Measurements from ENCODE around the gene DOCK10.
A peak's percentile ranks its signal among the peaks of the same experiment; 100 is the strongest.
"Not testable (repeated sequence)": the region's sequence is repeated elsewhere in the genome, so short reads cannot be mapped to it uniquely, and the experiment has no call there.

Gene DOCK10

GRCh38 chr2:224925061-224925809, 117.0 kb downstream of the DOCK10 start:
- peaks cover 86% of the 10 kb centered on the region for H3K4me1 Mint-ChIP-seq (ENCODE audit: low read depth)
- no peaks in the 10 kb centered on the region for H3K9me3 Mint-ChIP-seq (ENCODE audit: low read depth)
- peak overlapping the region; percentile 82 for H3K4me3 Mint-ChIP-seq
- H3K27me3 Mint-ChIP-seq = no peaks in the 10 kb centered on the region
- H3K36me3 Mint-ChIP-seq = peaks cover 28% of the 10 kb centered on the region
- peak overlapping the region; percentile 98 for H3K27ac Mint-ChIP-seq

GRCh38 chr2:224924631-224925030, 117.6 kb downstream of the DOCK10 start:
- Mint-ChIP-seq H3K4me3 (peak overlapping the region; percentile 82), H3K36me3 (peaks cover 28% of the 10 kb centered on the region), H3K27me3 (no peaks in the 10 kb centered on the region), H3K4me1 (ENCODE audit: low read depth) (peaks cover 80% of the 10 kb centered on the region), H3K9me3 (ENCODE audit: low read depth) (no peaks in the 10 kb centered on the region), H3K27ac (peak overlapping the region; percentile 98)

GRCh38 chr2:224922142-224922727, 120.0 kb downstream of the DOCK10 start:
- peak overlapping the region; percentile 41 for H3K4me3 Mint-ChIP-seq

GRCh38 chr2:224919472-224920110, 122.7 kb downstream of the DOCK10 start:
- H3K4me1 Mint-ChIP-seq (ENCODE audit: low read depth) = peaks cover 48% of the 10 kb centered on the region
- H3K9me3 Mint-ChIP-seq (ENCODE audit: low read depth) = no peaks in the 10 kb centered on the region
- no peak overlapping the region for H3K4me3 Mint-ChIP-seq
- no peaks in the 10 kb centered on the region for H3K27me3 Mint-ChIP-seq
- peaks cover 14% of the 10 kb centered on the region for H3K36me3 Mint-ChIP-seq
- H3K27ac Mint-ChIP-seq = no peak overlapping the region

More at GRCh38 chr2:224922142-224922727, 120.0 kb downstream of the DOCK10 start:
- Mint-ChIP-seq H3K9me3 (ENCODE audit: low read depth) (no peaks in the 10 kb centered on the region), H3K27me3 (no peaks in the 10 kb centered on the region), H3K36me3 (peaks cover 18% of the 10 kb centered on the region), H3K27ac (peak overlapping the region; percentile 98), H3K4me1 (ENCODE audit: low read depth) (peaks cover 57% of the 10 kb centered on the region)

- H3K27ac Mint-ChIP-seq = no peak overlapping the region
- no peak overlapping the region for H3K4me3 Mint-ChIP-seq
- H3K27me3 Mint-ChIP-seq = no peaks in the 10 kb centered on the region
- peaks cover 10% of the 10 kb centered on the region for H3K36me3 Mint-ChIP-seq
- no peaks in the 10 kb centered on the region for H3K9me3 Mint-ChIP-seq (ENCODE audit: low read depth)
- H3K4me1 Mint-ChIP-seq (ENCODE audit: low read depth) = peaks cover 46% of the 10 kb centered on the region
These were observed 123.4 kb downstream of the DOCK10 start for GRCh38 chr2:224918626-224919471.

- Mint-ChIP-seq H3K4me1 (ENCODE audit: low read depth) (peaks cover 36% of the 10 kb centered on the region), H3K27ac (peak overlapping the region; percentile 36)
- H3K9me3 Mint-ChIP-seq (ENCODE audit: low read depth); H3K36me3 Mint-ChIP-seq; H3K4me3 Mint-ChIP-seq; H3K27me3 Mint-ChIP-seq: not testable (repeated sequence)
These were observed 125.0 kb downstream of the DOCK10 start for GRCh38 chr2:224917246-224917645.

- Mint-ChIP-seq H3K36me3 (peaks cover 5% of the 10 kb centered on the region), H3K27ac (no peak overlapping the region), H3K27me3 (no peaks in the 10 kb centered on the region), H3K4me3 (no peak overlapping the region), H3K4me1 (ENCODE audit: low read depth) (peaks cover 45% of the 10 kb centered on the region), H3K9me3 (ENCODE audit: low read depth) (no peaks in the 10 kb centered on the region)
These were observed 127.1 kb downstream of the DOCK10 start for GRCh38 chr2:224915136-224915535.

GRCh38 chr2:224910574-224910925, 131.7 kb downstream of the DOCK10 start:
- H3K36me3 Mint-ChIP-seq = peaks cover 22% of the 10 kb centered on the region
- H3K9me3 Mint-ChIP-seq (ENCODE audit: low read depth) = no peaks in the 10 kb centered on the region
- peaks cover 71% of the 10 kb centered on the region for H3K4me1 Mint-ChIP-seq (ENCODE audit: low read depth)
- no peaks in the 10 kb centered on the region for H3K27me3 Mint-ChIP-seq
- H3K27ac Mint-ChIP-seq = peak overlapping the region; percentile 89
- peak overlapping the region; percentile 53 for H3K4me3 Mint-ChIP-seq

- Mint-ChIP-seq H3K4me1 (ENCODE audit: low read depth) (peaks cover 68% of the 10 kb centered on the region), H3K9me3 (ENCODE audit: low read depth) (no peaks in the 10 kb centered on the region), H3K4me3 (peak overlapping the region; percentile 53), H3K36me3 (peaks cover 23% of the 10 kb centered on the region), H3K27ac (peak overlapping the region; percentile 89), H3K27me3 (no peaks in the 10 kb centered on the region)
These were observed 132.2 kb downstream of the DOCK10 start for GRCh38 chr2:224909885-224910573.

GRCh38 chr2:224908818-224909217, 133.4 kb downstream of the DOCK10 start:
- H3K4me3 Mint-ChIP-seq = no peak overlapping the region
- H3K27me3 Mint-ChIP-seq = no peaks in the 10 kb centered on the region
- H3K9me3 Mint-ChIP-seq (ENCODE audit: low read depth) = no peaks in the 10 kb centered on the region
- peaks cover 25% of the 10 kb centered on the region for H3K36me3 Mint-ChIP-seq
- H3K27ac Mint-ChIP-seq = peak overlapping the region; percentile 88
- H3K4me1 Mint-ChIP-seq (ENCODE audit: low read depth) = peaks cover 70% of the 10 kb centered on the region

- H3K27ac Mint-ChIP-seq = no peak overlapping the region
- peaks cover 74% of the 10 kb centered on the region for H3K4me1 Mint-ChIP-seq (ENCODE audit: low read depth)
- H3K4me3 Mint-ChIP-seq = no peak overlapping the region
- H3K36me3 Mint-ChIP-seq = peaks cover 29% of the 10 kb centered on the region
- no peaks in the 10 kb centered on the region for H3K27me3 Mint-ChIP-seq
- H3K9me3 Mint-ChIP-seq (ENCODE audit: low read depth) = no peaks in the 10 kb centered on the region
These were observed 137.9 kb downstream of the DOCK10 start for GRCh38 chr2:224904381-224904780.

- H3K4me1 Mint-ChIP-seq (ENCODE audit: low read depth) = peaks cover 66% of the 10 kb centered on the region
- peaks cover 26% of the 10 kb centered on the region for H3K36me3 Mint-ChIP-seq
- H3K27me3 Mint-ChIP-seq = no peaks in the 10 kb centered on the region
- no peak overlapping the region for H3K4me3 Mint-ChIP-seq
- no peaks in the 10 kb centered on the region for H3K9me3 Mint-ChIP-seq (ENCODE audit: low read depth)
- H3K27ac Mint-ChIP-seq = peak overlapping the region; percentile 83
These were observed 138.6 kb downstream of the DOCK10 start for GRCh38 chr2:224903621-224904020.

- no peaks in the 10 kb centered on the region for H3K27me3 Mint-ChIP-seq
- H3K4me1 Mint-ChIP-seq (ENCODE audit: low read depth) = peaks cover 64% of the 10 kb centered on the region
- peak overlapping the region; percentile 13 for H3K4me3 Mint-ChIP-seq
- peaks cover 11% of the 10 kb centered on the region for H3K36me3 Mint-ChIP-seq
- peak overlapping the region; percentile 75 for H3K27ac Mint-ChIP-seq
- H3K9me3 Mint-ChIP-seq (ENCODE audit: low read depth) = no peaks in the 10 kb centered on the region
These were observed 141.1 kb downstream of the DOCK10 start for GRCh38 chr2:224901121-224901676.

- Mint-ChIP-seq H3K4me1 (ENCODE audit: low read depth) (peaks cover 55% of the 10 kb centered on the region), H3K4me3 (no peak overlapping the region)
These were observed 146.9 kb downstream of the DOCK10 start for GRCh38 chr2:224895377-224895776.

More at GRCh38 chr2:224895377-224895776, 146.9 kb downstream of the DOCK10 start:
- Mint-ChIP-seq H3K9me3 (ENCODE audit: low read depth) (no peaks in the 10 kb centered on the region), H3K36me3 (peaks cover 22% of the 10 kb centered on the region), H3K27ac (peak overlapping the region; percentile 94), H3K27me3 (no peaks in the 10 kb centered on the region)

Measured in activated naive CD8-positive, alpha-beta T cell (primary cell).